Activated T-helper 17 cell treated with anti-CD3 and anti-CD28 coated beads, Interleukin-2, amount 50 U/mL, for 72 hours (primary cell): ENCODE results near the gene ZFYVE28. TPM values are rescaled to one million over a fixed set of nuclear protein-coding genes. Genes with fewer than 3 reads are reported as not detected.

Experiments used
- ATAC-seq: fragments of 150-1000 bp; cut with Tn5 transposase; replicated peaks from 2 replicates; pipeline ENCODE4 v1.10.0; 2021; ENCODE audit warnings: mild to moderate bottlenecking, moderate library complexity
- H3K27ac Mint-ChIP-seq: one replicate; pipeline ENCODE4 v1.8.0; 2022; ENCODE audit warnings: mixed read lengths
- H3K27me3 Mint-ChIP-seq: one replicate; pipeline ENCODE4 v1.8.0; 2022; ENCODE audit warnings: mixed read lengths
- H3K36me3 Mint-ChIP-seq: one replicate; pipeline ENCODE4 v1.8.0; 2022; ENCODE audit warnings: low read depth, mild to moderate bottlenecking, mixed read lengths
- H3K4me1 Mint-ChIP-seq: one replicate; pipeline ENCODE4 v1.8.0; 2022; ENCODE audit warnings: mixed read lengths
- H3K4me3 Mint-ChIP-seq: one replicate; pipeline ENCODE4 v1.8.0; 2022; ENCODE audit warnings: mild to moderate bottlenecking, mixed read lengths
- H3K9me3 Mint-ChIP-seq: one replicate; pipeline ENCODE4 v1.8.0; 2022; ENCODE audit warnings: mixed read lengths
- total RNA-seq, 2 donors: library from RNA; stranded (reverse); gene quantifications; one replicate each; pipeline ENCODE4 v1.2.3, GENCODE V29; 2022

Gene ZFYVE28
- total RNA-seq, 2 donors from 2014 or later: 36.3 to 42.7 TPM

- Mint-ChIP-seq H3K9me3 (no peaks in the 10 kb centered on the region), H3K4me3 (no peak overlapping the region), H3K36me3 (no peaks in the 10 kb centered on the region), H3K4me1 (no peaks in the 10 kb centered on the region), H3K27me3 (no peaks in the 10 kb centered on the region), H3K27ac (peak overlapping the region; percentile 28)
- ATAC-seq: no peak
These were observed 152.3 kb downstream of the ZFYVE28 start for GRCh38 chr4:2266181-2266580.

- Mint-ChIP-seq H3K4me1 (no peaks in the 10 kb centered on the region), H3K27ac (peak overlapping the region; percentile 28), H3K4me3 (no peak overlapping the region), H3K36me3 (no peaks in the 10 kb centered on the region), H3K9me3 (no peaks in the 10 kb centered on the region), H3K27me3 (no peaks in the 10 kb centered on the region)
- ATAC-seq: no peak
These were observed 153.0 kb downstream of the ZFYVE28 start for GRCh38 chr4:2265113-2266110.

- H3K27ac Mint-ChIP-seq: no peak overlapping the region
- no peak overlapping the region for H3K4me3 Mint-ChIP-seq
- no peaks in the 10 kb centered on the region for H3K4me1 Mint-ChIP-seq
- H3K36me3 Mint-ChIP-seq: no peaks in the 10 kb centered on the region
- no peaks in the 10 kb centered on the region for H3K9me3 Mint-ChIP-seq
- ATAC-seq: no peak
- H3K27me3 Mint-ChIP-seq: no peaks in the 10 kb centered on the region
These were observed 153.9 kb downstream of the ZFYVE28 start for GRCh38 chr4:2264481-2265041.

- H3K27me3 Mint-ChIP-seq: no peaks in the 10 kb centered on the region
- no peaks in the 10 kb centered on the region for H3K9me3 Mint-ChIP-seq
- H3K27ac Mint-ChIP-seq: no peak overlapping the region
- no peaks in the 10 kb centered on the region for H3K4me1 Mint-ChIP-seq
- peak overlapping the region; percentile 51 for H3K4me3 Mint-ChIP-seq
- no peak for ATAC-seq
- no peaks in the 10 kb centered on the region for H3K36me3 Mint-ChIP-seq
These were observed 154.5 kb downstream of the ZFYVE28 start for GRCh38 chr4:2263926-2264321.

- H3K9me3 Mint-ChIP-seq: no peaks in the 10 kb centered on the region
- no peaks in the 10 kb centered on the region for H3K27me3 Mint-ChIP-seq
- H3K4me1 Mint-ChIP-seq: no peaks in the 10 kb centered on the region
- no peaks in the 10 kb centered on the region for H3K36me3 Mint-ChIP-seq
- ATAC-seq: no peak
- peak overlapping the region; percentile 51 for H3K4me3 Mint-ChIP-seq
- no peak overlapping the region for H3K27ac Mint-ChIP-seq
These were observed 155.5 kb downstream of the ZFYVE28 start for GRCh38 chr4:2262944-2263250.

GRCh38 chr4:2262145-2262943 lies 156.1 kb downstream of the ZFYVE28 start:
- Mint-ChIP-seq H3K27me3 (no peaks in the 10 kb centered on the region), H3K27ac (no peak overlapping the region), H3K4me1 (no peaks in the 10 kb centered on the region), H3K36me3 (no peaks in the 10 kb centered on the region), H3K9me3 (no peaks in the 10 kb centered on the region), H3K4me3 (peak overlapping the region; percentile 51)
- peak; percentile 95 for ATAC-seq

GRCh38 chr4:2261853-2262144 lies 156.6 kb downstream of the ZFYVE28 start, which contains the start of gene MXD4:
TSS of gene MXD4 (minus strand) at chr4:2262109. CDS start at chr4:2261980, 129 bp downstream.
- H3K36me3 Mint-ChIP-seq: no peaks in the 10 kb centered on the region
- H3K4me1 Mint-ChIP-seq: no peaks in the 10 kb centered on the region
- ATAC-seq: no peak
- no peak within 1 kb of the TSS for H3K27ac Mint-ChIP-seq
- H3K27me3 Mint-ChIP-seq: no peaks in the 10 kb centered on the region
- peak within 1 kb of the TSS; percentile 51 for H3K4me3 Mint-ChIP-seq
- no peaks in the 10 kb centered on the region for H3K9me3 Mint-ChIP-seq

- Mint-ChIP-seq H3K4me1 (no peaks in the 10 kb centered on the region), H3K36me3 (no peaks in the 10 kb centered on the region), H3K9me3 (no peaks in the 10 kb centered on the region), H3K27me3 (no peaks in the 10 kb centered on the region), H3K4me3 (peak overlapping the region; percentile 51), H3K27ac (no peak overlapping the region)
- ATAC-seq: peak; percentile 27
These were observed 157.2 kb downstream of the ZFYVE28 start for GRCh38 chr4:2261110-2261852.

- no peak overlapping the region for H3K27ac Mint-ChIP-seq
These were observed 157.9 kb downstream of the ZFYVE28 start for GRCh38 chr4:2260344-2261109.

GRCh38 chr4:2259541-2260343 lies 158.7 kb downstream of the ZFYVE28 start:
- Mint-ChIP-seq H3K4me1 (no peaks in the 10 kb centered on the region), H3K27ac (no peak overlapping the region), H3K4me3 (no peak overlapping the region), H3K27me3 (no peaks in the 10 kb centered on the region), H3K36me3 (peaks cover 4% of the 10 kb centered on the region), H3K9me3 (no peaks in the 10 kb centered on the region)
- no peak for ATAC-seq

More at GRCh38 chr4:2260344-2261109, 157.9 kb downstream of the ZFYVE28 start:
- Mint-ChIP-seq H3K4me3 (peak overlapping the region; percentile 50), H3K4me1 (no peaks in the 10 kb centered on the region), H3K36me3 (no peaks in the 10 kb centered on the region), H3K9me3 (no peaks in the 10 kb centered on the region), H3K27me3 (no peaks in the 10 kb centered on the region)
- ATAC-seq: no peak

GRCh38 chr4:2259036-2259540 lies 159.4 kb downstream of the ZFYVE28 start:
- no peaks in the 10 kb centered on the region for H3K9me3 Mint-ChIP-seq
- no peak overlapping the region for H3K4me3 Mint-ChIP-seq
- ATAC-seq: no peak
- H3K27me3 Mint-ChIP-seq: no peaks in the 10 kb centered on the region
- no peak overlapping the region for H3K27ac Mint-ChIP-seq
- H3K36me3 Mint-ChIP-seq: peaks cover 10% of the 10 kb centered on the region
- no peaks in the 10 kb centered on the region for H3K4me1 Mint-ChIP-seq

- Mint-ChIP-seq H3K4me3 (no peak overlapping the region), H3K4me1 (no peaks in the 10 kb centered on the region), H3K9me3 (no peaks in the 10 kb centered on the region)
These were observed 160.1 kb downstream of the ZFYVE28 start for GRCh38 chr4:2258091-2259035.

More at GRCh38 chr4:2258091-2259035, 160.1 kb downstream of the ZFYVE28 start:
- H3K36me3 Mint-ChIP-seq: peaks cover 14% of the 10 kb centered on the region
- H3K27me3 Mint-ChIP-seq: no peaks in the 10 kb centered on the region
- no peak for ATAC-seq
- peak overlapping the region; percentile 22 for H3K27ac Mint-ChIP-seq
